H1 (cell line): ENCODE measurements around the gene SH3BGRL3. TPM values are rescaled to one million over a fixed set of nuclear protein-coding genes. Genes with fewer than 3 reads are reported as not detected.

Experiments
- GTF2F1 ChIP-seq: IDR thresholded peaks from 2 replicates; pipeline ENCODE4 v1.6.1; 2012; ENCODE audit warnings: low read depth, low read length, improper control_type of control experiment, borderline replicate concordance
- KDM4A ChIP-seq: IDR thresholded peaks from one replicate; pipeline ENCODE4 v1.7.1; 2012; ENCODE audit warnings: low read depth, mild to moderate bottlenecking, moderate library complexity, low read length, inconsistent platforms; ENCODE audit not compliant: severe bottlenecking
- RBBP5 ChIP-seq: IDR thresholded peaks from 2 replicates; pipeline ENCODE4 v1.7.1; 2012; ENCODE audit warnings: low read depth, mild to moderate bottlenecking, inconsistent platforms, low read length, moderate library complexity, borderline replicate concordance
- SIN3A ChIP-seq, 2 experiments: IDR thresholded peaks in 1 of 2; conservative IDR thresholded peaks in 1 of 2; 2 replicates each; pipeline ENCODE4 v1.6.1; 2011 to 2012; ENCODE audit warnings: low read length in 2 of 2, improper control_type of control experiment in 1 of 2, low read depth in 1 of 2, mild to moderate bottlenecking in 1 of 2
- YY1 ChIP-seq: IDR thresholded peaks from 2 replicates; pipeline ENCODE4 v1.6.1; 2011; ENCODE audit warnings: low read depth, mild to moderate bottlenecking, low read length
- polyA plus RNA-seq, 7 experiments: library from polyadenylated mRNA; depleted of rRNA in 3 of 7; stranded (reverse) in 5 of 7; unstranded in 2 of 7; fragments of >200 nt in 5 of 7; fragments of 200-250 nt in 2 of 7; gene quantifications; 1 replicate in 5 of 7; 2 replicates in 1 of 7; 4 replicates in 1 of 7; pipeline versions ENCODE4 v1.2.1 to v1.2.3, GENCODE V29; 2011 to 2013; ENCODE audit warnings: missing spikeins in 2 of 7, mixed read lengths in 2 of 7
- total RNA-seq: library from RNA; stranded (reverse); fragmentation: NEBNext Ultra II Directional; extraction: Animal tissue kit (Norgen Biotek cat#: 25700); gene quantifications from 2 replicates; pipeline ENCODE4 v1.2.1, GENCODE V29; 2021
- TF ChIP-seq, protein P1 (sequence below), 3 experiments: IDR thresholded peaks; 1 replicate in 2 of 3; 2 replicates in 1 of 3; pipeline versions ENCODE4 v1.5.1 to v1.6.1; 2011; ENCODE audit warnings: low read length in 3 of 3, mild to moderate bottlenecking in 3 of 3, inconsistent platforms in 2 of 3, low read depth in 1 of 3, moderate library complexity in 1 of 3; ENCODE audit not compliant: insufficient read depth in 1 of 3; ENCODE audit errors: control extremely low read depth in 1 of 3
- TF ChIP-seq, protein P2 (sequence below): IDR thresholded peaks from 2 replicates; pipeline ENCODE4 v1.6.1; 2011; ENCODE audit warnings: low read length, improper control_type of control experiment

Gene SH3BGRL3
- total and polyA plus RNA-seq, 2 of the 8 experiments (the other 6 are each of a cell fraction or from before 2014, with no cell fraction given), result 77.8 to 107 TPM

- TF ChIP-seq, protein P1, sequence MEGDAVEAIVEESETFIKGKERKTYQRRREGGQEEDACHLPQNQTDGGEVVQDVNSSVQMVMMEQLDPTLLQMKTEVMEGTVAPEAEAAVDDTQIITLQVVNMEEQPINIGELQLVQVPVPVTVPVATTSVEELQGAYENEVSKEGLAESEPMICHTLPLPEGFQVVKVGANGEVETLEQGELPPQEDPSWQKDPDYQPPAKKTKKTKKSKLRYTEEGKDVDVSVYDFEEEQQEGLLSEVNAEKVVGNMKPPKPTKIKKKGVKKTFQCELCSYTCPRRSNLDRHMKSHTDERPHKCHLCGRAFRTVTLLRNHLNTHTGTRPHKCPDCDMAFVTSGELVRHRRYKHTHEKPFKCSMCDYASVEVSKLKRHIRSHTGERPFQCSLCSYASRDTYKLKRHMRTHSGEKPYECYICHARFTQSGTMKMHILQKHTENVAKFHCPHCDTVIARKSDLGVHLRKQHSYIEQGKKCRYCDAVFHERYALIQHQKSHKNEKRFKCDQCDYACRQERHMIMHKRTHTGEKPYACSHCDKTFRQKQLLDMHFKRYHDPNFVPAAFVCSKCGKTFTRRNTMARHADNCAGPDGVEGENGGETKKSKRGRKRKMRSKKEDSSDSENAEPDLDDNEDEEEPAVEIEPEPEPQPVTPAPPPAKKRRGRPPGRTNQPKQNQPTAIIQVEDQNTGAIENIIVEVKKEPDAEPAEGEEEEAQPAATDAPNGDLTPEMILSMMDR (IDR thresholded peaks at IDR 0.05; ENCODE audit: control extremely low read depth in 1 of 3, insufficient read depth in 1 of 3, low read depth in 1 of 3, low read length in 3 of 3), result peak; percentile 83 to 97 (median 92)
- TF ChIP-seq KDM4A, result no peak
- TF ChIP-seq RBBP5, result no peak
- TF ChIP-seq YY1, result 0 out of 2 replicates have a peak, but pooled peaks have one; percentile 15
- TF ChIP-seq, protein P2, sequence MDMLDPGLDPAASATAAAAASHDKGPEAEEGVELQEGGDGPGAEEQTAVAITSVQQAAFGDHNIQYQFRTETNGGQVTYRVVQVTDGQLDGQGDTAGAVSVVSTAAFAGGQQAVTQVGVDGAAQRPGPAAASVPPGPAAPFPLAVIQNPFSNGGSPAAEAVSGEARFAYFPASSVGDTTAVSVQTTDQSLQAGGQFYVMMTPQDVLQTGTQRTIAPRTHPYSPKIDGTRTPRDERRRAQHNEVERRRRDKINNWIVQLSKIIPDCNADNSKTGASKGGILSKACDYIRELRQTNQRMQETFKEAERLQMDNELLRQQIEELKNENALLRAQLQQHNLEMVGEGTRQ, result no peak
- TF ChIP-seq SIN3A (conservative IDR thresholded peaks at IDR 0.05 in 1 of 2, IDR thresholded peaks at IDR 0.05 in 1 of 2; ENCODE audit: low read depth in 1 of 2, low read length in 2 of 2), result no peak
- TF ChIP-seq GTF2F1, result no peak
Observed at GRCh38 chr1:26321315-26322041, 41.6 kb downstream of the SH3BGRL3 start (continued).
